ENCODE data around the gene ATP5MG. TPM values are rescaled to one million over a fixed set of nuclear protein-coding genes. Genes with fewer than 3 reads are reported as not detected.

Gene ATP5MG
- total and polyA plus RNA-seq, 2 of the 8 experiments (the other 6 are each of a cell fraction or from before 2014, with no cell fraction given): 237 to 464 TPM

GRCh38 chr11:118396097-118396501 lies 5.3 kb upstream of the ATP5MG start:
- Histone ChIP-seq H2BK20ac (ENCODE audit: low read length) (no peak overlapping the region), H3K4me1 (replicated peaks in 1 of 4; ENCODE audit: control insufficient read depth in 3 of 4, insufficient read depth in 4 of 4, low read length in 3 of 4) (peaks cover 0 to 3% (median 0%) of the 10 kb centered on the region in 4 experiments; a peak in 1 of 7 replicates), H3K18ac (ENCODE audit: extremely low read depth, low read length) (no peak overlapping the region), H3K27me3 (replicated peaks in 1 of 4; ENCODE audit: control insufficient read depth in 3 of 4, extremely low read depth in 1 of 4, insufficient read depth in 3 of 4, low read length in 3 of 4) (no peaks in the 10 kb centered on the region), H3K9me3 (ENCODE audit: insufficient read depth in 2 of 2, low read depth in 1 of 2, low read length in 1 of 2) (no peaks in the 10 kb centered on the region), H2BK12ac (ENCODE audit: low read depth, low read length) (no peak overlapping the region), H2BK15ac (ENCODE audit: low read length) (no peak overlapping the region), H3K27ac (ENCODE audit: low read depth, low read length) (no peak overlapping the region), H3K36me3 (ENCODE audit: control insufficient read depth in 2 of 4, insufficient read depth in 4 of 4, low read length in 3 of 4) (peaks cover 4 to 34% (median 13%) of the 10 kb centered on the region in 4 experiments; a peak in 7 of 8 replicates), H3K56ac (replicated peaks; ENCODE audit: insufficient read length, low read depth, low read length) (no peak overlapping the region), H3K14ac (ENCODE audit: insufficient read length) (no peak overlapping the region), H3K23me2 (ENCODE audit: low read depth, low read length) (peaks cover 3% of the 10 kb centered on the region), H3K9ac (replicated peaks in 1 of 4; ENCODE audit: extremely low read depth in 1 of 4, low read depth in 3 of 4, low read length in 3 of 4) (no peak overlapping the region), H4K91ac (replicated peaks; ENCODE audit: insufficient read length, low read length) (no peak overlapping the region), H2BK5ac (ENCODE audit: low read depth, low read length) (no peak overlapping the region), H3K23ac (ENCODE audit: insufficient read length) (no peak overlapping the region), H3K4me3 (ENCODE audit: extremely low read depth in 1 of 4, insufficient read depth in 2 of 4, low read depth in 3 of 4, low read length in 4 of 4) (no peak overlapping the region), H2AK5ac (ENCODE audit: low read depth, low read length) (no peak overlapping the region), H2BK120ac (replicated peaks; ENCODE audit: low read depth, low read length) (no peak overlapping the region), H3K79me2 (ENCODE audit: control insufficient read depth in 1 of 2, insufficient read depth in 2 of 2, low read length in 2 of 2) (no peaks in the 10 kb centered on the region), H4K8ac (ENCODE audit: extremely low read depth, insufficient read depth, low read length) (no peak overlapping the region), H4K20me1 (replicated peaks in 1 of 2; ENCODE audit: control insufficient read depth in 1 of 2, insufficient read depth in 2 of 2, low read length in 2 of 2) (no peaks in the 10 kb centered on the region), H4K5ac (ENCODE audit: insufficient read length, low read depth, low read length) (no peak overlapping the region), H3K4me2 (ENCODE audit: insufficient read depth in 1 of 2, low read depth in 2 of 2, low read length in 2 of 2) (no peak overlapping the region), H3K79me1 (ENCODE audit: low read depth, low read length) (no peaks in the 10 kb centered on the region), H3K4ac (replicated peaks; ENCODE audit: insufficient read length, low read depth, low read length) (no peak overlapping the region), H2AFZ (ENCODE audit: low read length) (no peak overlapping the region)
- ChIA-PET POLR2A (ENCODE audit: partially characterized antibody) (no interaction called here), CTCF (ENCODE audit: partially characterized antibody) (no interaction called here)
- TF ChIP-seq SP2 (IDR thresholded peaks at IDR 0.05; ENCODE audit: low read length) (no peak), EZH2 (IDR thresholded peaks at IDR 0.05; ENCODE audit: low read depth, low read length, severe bottlenecking) (no peak), CHD2 (IDR thresholded peaks at IDR 0.05; ENCODE audit: low read length) (no peak), ZNF274 (IDR thresholded peaks at IDR 0.05; ENCODE audit: borderline replicate concordance, extremely low read depth, low read length) (no peak), CTCF (IDR thresholded peaks at IDR 0.05; ENCODE audit: control extremely low read depth in 1 of 3, insufficient read depth in 1 of 3, low read depth in 1 of 3, low read length in 3 of 3) (no peak), NANOG (IDR thresholded peaks at IDR 0.05; ENCODE audit: insufficient read depth, low read depth, low read length, poor library complexity, severe bottlenecking) (no peak)
- WGBS, 2 experiments (ENCODE audit: extremely low coverage in 1 of 2, insufficient coverage in 1 of 2, insufficient read length in 1 of 2, insufficient replicate concordance in 2 of 2, low coverage in 1 of 2, low lambda C conversion rate in 2 of 2, missing lambda C conversion rate in 1 of 2): 93% methylated on average over 6 of the region's 6 CpGs; no CpG with 5 or more reads in 1 of the 2 experiments
- FAIRE-seq (no peak), DNase-seq (ENCODE audit: low read depth in 1 of 2, low spot score in 2 of 2) (no peak)
